HFFc6 (cell line): ENCODE measurements around the gene SIGLEC15. TPM values are rescaled to one million over a fixed set of nuclear protein-coding genes. Genes with fewer than 3 reads are reported as not detected.
"Not testable (repeated sequence)": the region's sequence is repeated elsewhere in the genome, so short reads cannot be mapped to it uniquely, and the experiment has no call there.

Source experiments
- DNase-seq: peaks from one replicate; pipeline ENCODE4 v3.0.0-alpha.2; 2018
- H3K27ac Mint-ChIP-seq: 2 replicates; pipeline ENCODE4 v1.8.0; 2020; ENCODE audit warnings: mild to moderate bottlenecking, mixed read lengths
- H3K27me3 Mint-ChIP-seq: 2 replicates; pipeline ENCODE4 v1.8.0; 2021; ENCODE audit warnings: mild to moderate bottlenecking, moderate library complexity, mixed read lengths; ENCODE audit not compliant: insufficient read depth
- H3K36me3 Mint-ChIP-seq: 2 replicates; pipeline ENCODE4 v1.8.0; 2021; ENCODE audit warnings: low read depth, mixed read lengths
- H3K4me1 Mint-ChIP-seq: 2 replicates; pipeline ENCODE4 v1.8.0; 2020; ENCODE audit warnings: low read depth, mixed read lengths
- H3K4me3 Mint-ChIP-seq: 2 replicates; pipeline ENCODE4 v1.8.0; 2020; ENCODE audit warnings: mild to moderate bottlenecking, moderate library complexity, mixed read lengths
- H3K9me3 Mint-ChIP-seq: 2 replicates; pipeline ENCODE4 v1.8.0; 2020; ENCODE audit warnings: mild to moderate bottlenecking, mixed read lengths
- CTCF ChIP-seq: fragments of 200-600 bp; sonication (generic); IDR thresholded peaks from 2 replicates; pipeline ENCODE4 v1.5.0; 2021; ENCODE audit warnings: antibody characterized with exemption, mild to moderate bottlenecking
- total RNA-seq, 6 experiments: library from RNA; stranded (reverse); fragmentation: NEBNext Ultra II Directional; extraction: Animal tissue kit (Norgen Biotek cat#: 25700); gene quantifications; 2 replicates in 1 of 6; 3 replicates in 5 of 6; pipeline ENCODE4 v1.2.3, GENCODE V29; 2021

Gene SIGLEC15
- total RNA-seq, 6 experiments from 2014 or later, result 0.40 to 0.91 (median 0.61) TPM

- Mint-ChIP-seq H3K36me3 (peaks cover 37% of the 10 kb centered on the region), H3K9me3 (peaks cover 20% of the 10 kb centered on the region), H3K27me3 (no peaks in the 10 kb centered on the region), H3K4me1 (peaks cover 59% of the 10 kb centered on the region), H3K27ac (peak overlapping the region; percentile 79), H3K4me3 (no peak overlapping the region)
- no peak for TF ChIP-seq CTCF
- DNase-seq, result no peak
Measured at GRCh38 chr18:45806226-45806625, 19.2 kb upstream of the SIGLEC15 start.

- TF ChIP-seq CTCF, result peak; percentile 19; the same call in 1 of the 2 replicates
- H3K27ac Mint-ChIP-seq, result not testable (repeated sequence)
- H3K9me3 Mint-ChIP-seq, result peaks cover 20% of the 10 kb centered on the region
Measured at GRCh38 chr18:45807144-45807543, 18.3 kb upstream of the SIGLEC15 start.

GRCh38 chr18:45814733-45815132, 10.7 kb upstream of the SIGLEC15 start:
- peaks cover 14% of the 10 kb centered on the region for H3K36me3 Mint-ChIP-seq
- not testable (repeated sequence) for H3K27ac Mint-ChIP-seq, H3K9me3 Mint-ChIP-seq

More at GRCh38 chr18:45807144-45807543, 18.3 kb upstream of the SIGLEC15 start:
- not testable (repeated sequence) for H3K4me3 Mint-ChIP-seq, DNase-seq, H3K27me3 Mint-ChIP-seq
- peaks cover 50% of the 10 kb centered on the region for H3K4me1 Mint-ChIP-seq
- H3K36me3 Mint-ChIP-seq, result peaks cover 37% of the 10 kb centered on the region

GRCh38 chr18:45817543-45817942, 7.9 kb upstream of the SIGLEC15 start:
- DNase-seq, result no peak
- no peak for TF ChIP-seq CTCF
- Mint-ChIP-seq H3K36me3 (peaks cover 9% of the 10 kb centered on the region; the same call in 1 of the 2 replicates), H3K4me1 (peaks cover 9% of the 10 kb centered on the region; the same call in 1 of the 2 replicates), H3K27ac (no peak overlapping the region), H3K4me3 (no peak overlapping the region), H3K27me3 (no peaks in the 10 kb centered on the region), H3K9me3 (no peaks in the 10 kb centered on the region)

More at GRCh38 chr18:45814733-45815132, 10.7 kb upstream of the SIGLEC15 start:
- DNase-seq, H3K4me1 Mint-ChIP-seq, H3K27me3 Mint-ChIP-seq, H3K4me3 Mint-ChIP-seq: not testable (repeated sequence)

GRCh38 chr18:45818765-45819164, 6.7 kb upstream of the SIGLEC15 start:
- not testable (repeated sequence) for H3K9me3 Mint-ChIP-seq, DNase-seq, H3K36me3 Mint-ChIP-seq, H3K4me1 Mint-ChIP-seq, H3K27me3 Mint-ChIP-seq, H3K27ac Mint-ChIP-seq, H3K4me3 Mint-ChIP-seq

GRCh38 chr18:45820106-45820745, 5.2 kb upstream of the SIGLEC15 start:
- Mint-ChIP-seq H3K27me3 (no peaks in the 10 kb centered on the region), H3K9me3 (no peaks in the 10 kb centered on the region), H3K27ac (no peak overlapping the region), H3K4me1 (peaks cover 9% of the 10 kb centered on the region; the same call in 1 of the 2 replicates), H3K4me3 (no peak overlapping the region), H3K36me3 (peaks cover 9% of the 10 kb centered on the region; the same call in 1 of the 2 replicates)
- TF ChIP-seq CTCF, result no peak
- no peak for DNase-seq
